Middle frontal gyrus (tissue), 1 donor: ENCODE measurements around the gene AHNAK.
"Not testable (repeated sequence)": the region's sequence is repeated elsewhere in the genome, so short reads cannot be mapped to it uniquely, and the experiment has no call there.

ENCODE experiments used
- DNase-seq: peaks from one replicate; pipeline ENCODE4 v3.0.0-alpha.2; 2015; ENCODE audit warnings: low spot score; ENCODE audit errors: extremely low spot score

The AHNAK gene

GRCh38 chr11:62499311-62499943 lies 47.2 kb downstream of the AHNAK start:
- not testable (repeated sequence) for DNase-seq

- no peak for DNase-seq
These were observed 47.9 kb downstream of the AHNAK start for GRCh38 chr11:62498492-62499286.

GRCh38 chr11:62498031-62498430 lies 48.6 kb downstream of the AHNAK start:
- DNase-seq: no peak

- no peak for DNase-seq
These were observed 49.3 kb downstream of the AHNAK start for GRCh38 chr11:62497132-62497801.

- no peak for DNase-seq
These were observed 49.9 kb downstream of the AHNAK start for GRCh38 chr11:62496676-62497075.

GRCh38 chr11:62494246-62494645 lies 52.4 kb downstream of the AHNAK start:
- DNase-seq: no peak

- no peak for DNase-seq
These were observed 52.8 kb downstream of the AHNAK start for GRCh38 chr11:62493801-62494200.

- DNase-seq: no peak
These were observed 54.0 kb downstream of the AHNAK start for GRCh38 chr11:62492586-62492985.

GRCh38 chr11:62491571-62492329 lies 54.9 kb downstream of the AHNAK start:
- DNase-seq: no peak

- DNase-seq: no peak
These were observed 57.4 kb downstream of the AHNAK start for GRCh38 chr11:62489204-62489603.

- no peak for DNase-seq
These were observed 58.7 kb downstream of the AHNAK start for GRCh38 chr11:62487738-62488551.

- no peak for DNase-seq
These were observed 59.5 kb downstream of the AHNAK start for GRCh38 chr11:62487136-62487535.

- DNase-seq: no peak
These were observed 62.3 kb downstream of the AHNAK start for GRCh38 chr11:62484352-62484751.

GRCh38 chr11:62482753-62483152 lies 63.9 kb downstream of the AHNAK start:
- DNase-seq: no peak

GRCh38 chr11:62479631-62480201 lies 66.9 kb downstream of the AHNAK start:
- DNase-seq: no peak

- DNase-seq: no peak
These were observed 68.7 kb downstream of the AHNAK start for GRCh38 chr11:62477927-62478326.

- DNase-seq: no peak
These were observed 74.3 kb downstream of the AHNAK start for GRCh38 chr11:62472063-62472884.

- DNase-seq: no peak
These were observed 75.0 kb downstream of the AHNAK start for GRCh38 chr11:62471603-62472002.

- no peak for DNase-seq
These were observed 78.0 kb downstream of the AHNAK start for GRCh38 chr11:62468577-62468976.

GRCh38 chr11:62466444-62466843 lies 80.2 kb downstream of the AHNAK start:
- DNase-seq: no peak
